Smooth muscle cell (in vitro differentiated cells): Measurements from ENCODE around the gene NT5C2. TPM values are rescaled to one million over a fixed set of nuclear protein-coding genes. Genes with fewer than 3 reads are reported as not detected.

Source experiments
- DNase-seq: peaks from one replicate; lab custom pipeline; 2025; ENCODE audit not compliant: unreplicated experiment; lab: John Stamatoyannopoulos, UW
- H2AFZ ChIP-seq: fragments of 200-600 bp; sonication (generic); 2 replicates; pipeline ENCODE4 v1.6.0; 2016; ENCODE audit warnings: antibody characterized with exemption, low read depth, mild to moderate bottlenecking
- H3F3A ChIP-seq: fragments of 200-600 bp; sonication (generic); 2 replicates; pipeline ENCODE4 v1.6.0; 2017; ENCODE audit warnings: antibody characterized with exemption, low read depth
- H3K27ac ChIP-seq: fragments of 200-600 bp; sonication (generic); 2 replicates; pipeline ENCODE4 v1.5.1; 2016; ENCODE audit warnings: low read depth, mild to moderate bottlenecking
- H3K27me3 ChIP-seq: fragments of 200-600 bp; sonication (generic); 2 replicates; pipeline ENCODE4 v1.6.1; 2016; ENCODE audit warnings: low read depth, mild to moderate bottlenecking
- H3K36me3 ChIP-seq: fragments of 200-600 bp; sonication (generic); 2 replicates; pipeline ENCODE4 v1.5.1; 2016; ENCODE audit warnings: low read depth
- H3K4me1 ChIP-seq: fragments of 200-600 bp; sonication (generic); 2 replicates; pipeline ENCODE4 v1.5.1; 2016; ENCODE audit warnings: low read depth
- H3K4me2 ChIP-seq: fragments of 200-600 bp; sonication (generic); 2 replicates; pipeline ENCODE4 v1.6.0; 2016; ENCODE audit warnings: mild to moderate bottlenecking
- H3K4me3 ChIP-seq: fragments of 200-600 bp; sonication (generic); 2 replicates; pipeline ENCODE4 v1.5.1; 2016; ENCODE audit warnings: mild to moderate bottlenecking
- H3K79me2 ChIP-seq: fragments of 200-600 bp; sonication (generic); 2 replicates; pipeline ENCODE4 v1.6.0; 2016; ENCODE audit warnings: low read depth, mild to moderate bottlenecking
- H3K9ac ChIP-seq: fragments of 200-600 bp; sonication (generic); 2 replicates; pipeline ENCODE4 v1.6.0; 2016; ENCODE audit warnings: low read depth
- H3K9me3 ChIP-seq: fragments of 200-600 bp; sonication (generic); replicated peaks from 2 replicates; pipeline ENCODE4 v1.5.1; 2016; ENCODE audit warnings: low read depth
- H4K20me1 ChIP-seq: fragments of 200-600 bp; sonication (generic); 2 replicates; pipeline ENCODE4 v1.6.0; 2016; ENCODE audit warnings: low read depth
- CTCF ChIP-seq: fragments of 200-600 bp; sonication (generic); IDR thresholded peaks from 2 replicates; pipeline ENCODE4 v1.5.1; 2017; ENCODE audit warnings: borderline replicate concordance, mild to moderate bottlenecking, antibody characterized with exemption; ENCODE audit not compliant: insufficient read depth, poor library complexity, severe bottlenecking
- WGBS: methylation state at CpG from one replicate; pipeline ENCODE4 v1.1.7; 2016; ENCODE audit warnings: low lambda C conversion rate; 5-methylcytosine and 5-hydroxymethylcytosine counted together
- polyA plus RNA-seq: library from polyadenylated mRNA; unstranded; fragments of >200 nt; fragmentation: Nextera tagmentation; extraction: Ambion mirVana; gene quantifications from 2 replicates; pipeline ENCODE4 v1.2.1, GENCODE V29; 2016
- total RNA-seq: library from RNA; depleted of rRNA; stranded (reverse); fragments of >200 nt; gene quantifications from 2 replicates; pipeline ENCODE4 v1.2.3, GENCODE V29; 2014

The NT5C2 gene
- total and polyA plus RNA-seq, 2 experiments from 2014 or later: 19.1 to 33.5 TPM

GRCh38 chr10:103086799-103087198 is 106.3 kb downstream of the NT5C2 start:
- Histone ChIP-seq H3K27ac (peak overlapping the region; percentile 46), H3F3A (peaks cover 16% of the 10 kb centered on the region), H3K27me3 (no peaks in the 10 kb centered on the region), H3K4me1 (no peaks in the 10 kb centered on the region), H3K36me3 (peaks cover 4% of the 10 kb centered on the region), H3K4me3 (no peak overlapping the region), H2AFZ (no peak overlapping the region), H3K9me3 (no peaks in the 10 kb centered on the region), H3K79me2 (no peaks in the 10 kb centered on the region), H3K4me2 (no peak overlapping the region), H4K20me1 (no peaks in the 10 kb centered on the region), H3K9ac (no peak overlapping the region)
- WGBS: 95% methylated on average over 2 of the region's 2 CpGs
- no peak for TF ChIP-seq CTCF
- no peak for DNase-seq

GRCh38 chr10:103086261-103086660 is 106.8 kb downstream of the NT5C2 start:
- Histone ChIP-seq H3K9ac (no peak overlapping the region), H3K4me3 (no peak overlapping the region), H2AFZ (no peak overlapping the region), H4K20me1 (no peaks in the 10 kb centered on the region), H3K4me1 (no peaks in the 10 kb centered on the region), H3K4me2 (no peak overlapping the region), H3F3A (peaks cover 16% of the 10 kb centered on the region), H3K27me3 (no peaks in the 10 kb centered on the region), H3K27ac (peak overlapping the region; percentile 46), H3K9me3 (no peaks in the 10 kb centered on the region), H3K79me2 (no peaks in the 10 kb centered on the region), H3K36me3 (no peaks in the 10 kb centered on the region)
- no peak for DNase-seq
- TF ChIP-seq CTCF: no peak
- WGBS: 72% methylated on average over 2 of the region's 2 CpGs

DNA sequence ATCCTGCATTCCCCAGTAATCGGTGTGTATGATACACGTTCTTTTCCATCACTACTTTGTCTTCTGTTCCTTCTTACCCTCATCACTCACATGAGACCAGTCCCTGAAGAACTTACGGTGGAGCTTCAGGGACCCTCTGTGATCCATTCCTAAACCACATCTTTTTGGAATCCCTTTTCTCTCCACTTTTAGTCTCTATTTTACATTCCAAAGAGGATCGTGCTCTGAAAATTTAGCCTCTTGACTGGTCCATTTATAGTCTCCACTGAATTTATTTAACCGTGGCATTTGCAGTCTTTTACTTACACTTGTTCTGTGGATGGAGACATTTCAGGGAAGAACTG is 109.1 kb downstream of the NT5C2 start:
- no peak overlapping the region for H3K9ac ChIP-seq
- no peaks in the 10 kb centered on the region for H3K79me2 ChIP-seq
- no peaks in the 10 kb centered on the region for H3K27me3 ChIP-seq
- H4K20me1 ChIP-seq: no peaks in the 10 kb centered on the region
- no peak overlapping the region for H3K4me3 ChIP-seq
- no peaks in the 10 kb centered on the region for H3K4me1 ChIP-seq
- H3F3A ChIP-seq: peaks cover 13% of the 10 kb centered on the region
- H3K9me3 ChIP-seq: no peaks in the 10 kb centered on the region
- no peak overlapping the region for H3K27ac ChIP-seq
- DNase-seq: no peak
- WGBS: 98% methylated on average over 5 of the region's 5 CpGs
- H3K4me2 ChIP-seq: no peak overlapping the region
- no peaks in the 10 kb centered on the region for H3K36me3 ChIP-seq
- H2AFZ ChIP-seq: no peak overlapping the region
- TF ChIP-seq CTCF: no peak

DNA sequence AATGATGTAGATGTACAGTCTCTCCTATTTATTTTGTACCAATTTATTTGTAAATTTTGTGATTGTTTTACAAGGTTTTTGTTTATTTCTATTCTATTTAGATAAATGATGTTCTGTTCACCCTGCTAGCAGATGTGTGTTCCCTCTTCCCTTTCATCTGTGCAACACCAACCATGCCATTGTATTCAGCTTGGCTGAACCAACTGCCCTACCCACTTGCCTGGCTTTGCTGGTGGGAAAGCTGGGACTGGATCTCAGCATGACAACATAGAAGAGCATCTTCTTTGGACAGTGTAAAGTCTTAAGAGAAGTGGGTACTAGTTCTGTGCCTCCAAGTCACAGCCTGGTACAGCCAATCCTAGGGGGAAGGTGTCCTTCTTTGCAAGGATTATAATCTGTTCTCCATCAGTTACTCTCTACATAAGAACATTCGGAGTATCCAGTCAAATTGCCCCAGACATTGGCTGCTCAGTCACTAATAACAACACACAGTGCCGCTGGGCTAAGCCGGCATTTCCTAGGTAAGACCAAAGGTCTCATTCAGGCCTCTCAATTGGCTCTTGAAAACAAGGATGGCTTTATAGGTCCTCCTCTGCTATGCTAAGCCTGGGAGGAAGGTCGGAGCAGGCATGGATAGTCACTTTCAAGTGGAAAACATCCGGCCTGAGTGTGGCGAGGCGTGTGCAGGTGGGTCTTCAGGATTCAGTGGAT is 109.7 kb downstream of the NT5C2 start:
- H3K4me3 ChIP-seq: no peak overlapping the region
- no peak overlapping the region for H3K4me2 ChIP-seq
- DNase-seq: no peak
- no peaks in the 10 kb centered on the region for H3K4me1 ChIP-seq
- peaks cover 13% of the 10 kb centered on the region for H3F3A ChIP-seq
- WGBS: 94% methylated on average over 7 of the region's 7 CpGs
- H3K36me3 ChIP-seq: no peaks in the 10 kb centered on the region
- no peak overlapping the region for H3K27ac ChIP-seq
- TF ChIP-seq CTCF: no peak
- no peak overlapping the region for H3K9ac ChIP-seq
- no peaks in the 10 kb centered on the region for H3K27me3 ChIP-seq
- H3K9me3 ChIP-seq: no peaks in the 10 kb centered on the region
- no peaks in the 10 kb centered on the region for H3K79me2 ChIP-seq
- no peak overlapping the region for H2AFZ ChIP-seq
- H4K20me1 ChIP-seq: no peaks in the 10 kb centered on the region
